H1 (cell line): Measurements from ENCODE around the gene ANXA4. TPM values are rescaled to one million over a fixed set of nuclear protein-coding genes. Genes with fewer than 3 reads are reported as not detected.

Experiments
- CTCF ChIA-PET: fragments of 300-600 bp; sonication (Branson Sonifier 250); formaldehyde crosslinking; loops from one replicate; lab custom pipeline; 2021; ENCODE audit not compliant: partially characterized antibody; lab: Charles Lee
- POLR2A ChIA-PET: fragments of 300-600 bp; sonication (Branson Sonifier 250); formaldehyde crosslinking; loops from one replicate; lab custom pipeline; 2021; ENCODE audit warnings: inconsistent platforms; ENCODE audit not compliant: partially characterized antibody; lab: Charles Lee
- DNase-seq, 2 experiments: peaks; one replicate each; pipeline versions ENCODE4 v3.0.0 to v3.0.0-alpha.2; 2010 to 2022; ENCODE audit warnings: low spot score in 2 of 2, low read depth in 1 of 2, mixed read lengths in 1 of 2
- FAIRE-seq: peaks from 2 replicates; lab custom pipeline; 2011; peaks lifted over from hg19 to GRCh38; lab: Jason Lieb, UNC
- H2AFZ ChIP-seq: 2 replicates; pipeline ENCODE4 v1.8.1; 2012; ENCODE audit warnings: low read length, inconsistent platforms
- H2AK5ac ChIP-seq: 2 replicates; pipeline ENCODE4 v1.6.1; 2013; ENCODE audit warnings: low read depth, low read length
- H2BK120ac ChIP-seq: replicated peaks from 2 replicates; pipeline ENCODE3; 2013; ENCODE audit warnings: low read depth, low read length, inconsistent platforms
- H2BK12ac ChIP-seq: 2 replicates; pipeline ENCODE4 v1.6.1; 2013; ENCODE audit warnings: low read depth, low read length
- H2BK15ac ChIP-seq: 2 replicates; pipeline ENCODE4 v1.6.1; 2013; ENCODE audit warnings: low read length
- H2BK20ac ChIP-seq: 2 replicates; pipeline ENCODE4 v1.6.1; 2013; ENCODE audit warnings: low read length
- H2BK5ac ChIP-seq: 2 replicates; pipeline ENCODE4 v1.6.1; 2013; ENCODE audit warnings: low read depth, low read length
- H3K14ac ChIP-seq: 2 replicates; pipeline ENCODE4 v1.6.1; 2013; ENCODE audit warnings: inconsistent platforms; ENCODE audit not compliant: insufficient read length
- H3K18ac ChIP-seq: 2 replicates; pipeline ENCODE4 v1.6.1; 2013; ENCODE audit warnings: low read length; ENCODE audit errors: extremely low read depth
- H3K23ac ChIP-seq: 2 replicates; pipeline ENCODE4 v1.6.1; 2013; ENCODE audit warnings: inconsistent platforms; ENCODE audit not compliant: insufficient read length
- H3K23me2 ChIP-seq: 2 replicates; pipeline ENCODE4 v1.6.1; 2013; ENCODE audit warnings: low read depth, low read length
- H3K27ac ChIP-seq: 2 replicates; pipeline ENCODE4 v1.6.1; 2011; ENCODE audit warnings: low read depth, low read length, inconsistent platforms
- H3K27me3 ChIP-seq, 4 experiments: replicated peaks in 1 of 4; 1 replicate in 1 of 4; 2 replicates in 3 of 4; pipeline versions ENCODE4 v1.6.1 to v1.8.1; 2011 to 2013; ENCODE audit warnings: low read length in 3 of 4, mild to moderate bottlenecking in 3 of 4, inconsistent platforms in 2 of 4, mixed read lengths in 2 of 4, moderate library complexity in 1 of 4; ENCODE audit not compliant: control insufficient read depth in 3 of 4, insufficient read depth in 3 of 4; ENCODE audit errors: extremely low read depth in 1 of 4
- H3K36me3 ChIP-seq, 4 experiments: 2 replicates each; pipeline versions ENCODE4 v1.6.1 to v1.8.1; 2011 to 2013; ENCODE audit warnings: mild to moderate bottlenecking in 4 of 4, low read length in 3 of 4, moderate library complexity in 2 of 4, control low read depth in 1 of 4, inconsistent platforms in 1 of 4; ENCODE audit not compliant: insufficient read depth in 4 of 4, control insufficient read depth in 2 of 4
- H3K4ac ChIP-seq: replicated peaks from 2 replicates; pipeline ENCODE3; 2013; ENCODE audit warnings: low read length, low read depth, mixed read lengths, inconsistent platforms; ENCODE audit not compliant: insufficient read length
- H3K4me1 ChIP-seq, 4 experiments: replicated peaks in 1 of 4; 1 replicate in 1 of 4; 2 replicates in 3 of 4; pipeline versions ENCODE4 v1.6.1 to v1.8.1; 2011 to 2013; ENCODE audit warnings: low read length in 3 of 4, inconsistent platforms in 2 of 4, mixed read lengths in 1 of 4; ENCODE audit not compliant: insufficient read depth in 4 of 4, control insufficient read depth in 3 of 4
- H3K4me2 ChIP-seq, 2 experiments: 2 replicates each; pipeline versions ENCODE4 v1.6.1 to v1.8.1; 2011 to 2013; ENCODE audit warnings: low read depth in 2 of 2, low read length in 2 of 2, control low read depth in 1 of 2, inconsistent platforms in 1 of 2, mild to moderate bottlenecking in 1 of 2; ENCODE audit not compliant: insufficient read depth in 1 of 2
- H3K4me3 ChIP-seq, 4 experiments: fragments of 200-600, 300-600 bp in 1 of 4; sonication (generic), shearing (Covaris generic), sonication (Bioruptor Twin) in 1 of 4; 2 replicates each; pipeline versions ENCODE4 v1.5.1 to v1.8.1; 2011 to 2016; ENCODE audit warnings: low read length in 4 of 4, low read depth in 3 of 4, control low read depth in 2 of 4, inconsistent platforms in 2 of 4, mild to moderate bottlenecking in 2 of 4, mixed read lengths in 1 of 4, moderate library complexity in 1 of 4; ENCODE audit not compliant: insufficient read depth in 2 of 4; ENCODE audit errors: extremely low read depth in 1 of 4
- H3K56ac ChIP-seq: replicated peaks from 2 replicates; pipeline ENCODE3; 2013; ENCODE audit warnings: low read depth, mild to moderate bottlenecking, mixed read lengths, low read length, inconsistent platforms; ENCODE audit not compliant: insufficient read length
- H3K79me1 ChIP-seq: 2 replicates; pipeline ENCODE4 v1.6.1; 2013; ENCODE audit warnings: low read depth, low read length, control low read depth
- H3K79me2 ChIP-seq, 2 experiments: 2 replicates each; pipeline versions ENCODE4 v1.6.1 to v1.8.1; 2012 to 2013; ENCODE audit warnings: low read length in 2 of 2, mild to moderate bottlenecking in 2 of 2, inconsistent platforms in 1 of 2; ENCODE audit not compliant: insufficient read depth in 2 of 2, control insufficient read depth in 1 of 2
- H3K9ac ChIP-seq, 4 experiments: replicated peaks in 1 of 4; 1 replicate in 1 of 4; 2 replicates in 3 of 4; pipeline versions ENCODE4 v1.6.1 to v1.8.1; 2011 to 2013; ENCODE audit warnings: low read depth in 3 of 4, low read length in 3 of 4, control low read depth in 2 of 4, mild to moderate bottlenecking in 2 of 4, moderate library complexity in 2 of 4, inconsistent platforms in 1 of 4; ENCODE audit errors: extremely low read depth in 1 of 4
- H3K9me3 ChIP-seq, 2 experiments: 2 replicates each; pipeline versions ENCODE4 v1.6.1 to v1.8.1; 2012 to 2013; ENCODE audit warnings: mild to moderate bottlenecking in 2 of 2, moderate library complexity in 2 of 2, control low read depth in 1 of 2, inconsistent platforms in 1 of 2, low read depth in 1 of 2, low read length in 1 of 2, mixed read lengths in 1 of 2; ENCODE audit not compliant: insufficient read depth in 2 of 2
- H4K20me1 ChIP-seq, 2 experiments: replicated peaks in 1 of 2; 2 replicates each; pipeline versions ENCODE3 to v1.8.1; 2011 to 2013; ENCODE audit warnings: inconsistent platforms in 2 of 2, low read length in 2 of 2, mild to moderate bottlenecking in 1 of 2; ENCODE audit not compliant: insufficient read depth in 2 of 2, control insufficient read depth in 1 of 2
- H4K5ac ChIP-seq: 2 replicates; pipeline ENCODE4 v1.6.1; 2013; ENCODE audit warnings: low read length, low read depth, mixed read lengths, inconsistent platforms; ENCODE audit not compliant: insufficient read length
- H4K8ac ChIP-seq: 2 replicates; pipeline ENCODE4 v1.8.0; 2013; ENCODE audit warnings: mild to moderate bottlenecking, moderate library complexity, low read length, inconsistent platforms; ENCODE audit not compliant: insufficient read depth; ENCODE audit errors: extremely low read depth
- H4K91ac ChIP-seq: replicated peaks from 2 replicates; pipeline ENCODE3; 2013; ENCODE audit warnings: low read length, mixed read lengths, inconsistent platforms; ENCODE audit not compliant: insufficient read length
- BACH1 ChIP-seq: IDR thresholded peaks from 2 replicates; pipeline ENCODE4 v1.6.1; 2012; ENCODE audit warnings: low read length, improper control_type of control experiment
- WGBS, 2 experiments: shearing (Covaris generic) in 1 of 2; methylation state at CpG; one replicate each; pipeline versions ENCODE4 v1.1.6 to v1.1.7; 2013 to 2015; ENCODE audit warnings: low lambda C conversion rate in 2 of 2, mixed read lengths in 2 of 2, inconsistent platforms in 1 of 2, low coverage in 1 of 2, missing lambda C conversion rate in 1 of 2; ENCODE audit not compliant: insufficient replicate concordance in 2 of 2, insufficient coverage in 1 of 2, insufficient read length in 1 of 2; ENCODE audit errors: extremely low coverage in 1 of 2, missing lambda C conversion rate in 1 of 2; 5-methylcytosine and 5-hydroxymethylcytosine counted together
- polyA plus RNA-seq, 7 experiments: library from polyadenylated mRNA; depleted of rRNA in 3 of 7; stranded (reverse) in 5 of 7; unstranded in 2 of 7; fragments of >200 nt in 5 of 7; fragments of 200-250 nt in 2 of 7; gene quantifications; 1 replicate in 5 of 7; 2 replicates in 1 of 7; 4 replicates in 1 of 7; pipeline versions ENCODE4 v1.2.1 to v1.2.3, GENCODE V29; 2011 to 2013; ENCODE audit warnings: missing spikeins in 2 of 7, mixed read lengths in 2 of 7
- total RNA-seq: library from RNA; stranded (reverse); fragmentation: NEBNext Ultra II Directional; extraction: Animal tissue kit (Norgen Biotek cat#: 25700); gene quantifications from 2 replicates; pipeline ENCODE4 v1.2.1, GENCODE V29; 2021

ANXA4 gene
- total and polyA plus RNA-seq, 2 of the 8 experiments (the other 6 are each of a cell fraction or from before 2014, with no cell fraction given) = 9.4 to 17.6 TPM

DNA sequence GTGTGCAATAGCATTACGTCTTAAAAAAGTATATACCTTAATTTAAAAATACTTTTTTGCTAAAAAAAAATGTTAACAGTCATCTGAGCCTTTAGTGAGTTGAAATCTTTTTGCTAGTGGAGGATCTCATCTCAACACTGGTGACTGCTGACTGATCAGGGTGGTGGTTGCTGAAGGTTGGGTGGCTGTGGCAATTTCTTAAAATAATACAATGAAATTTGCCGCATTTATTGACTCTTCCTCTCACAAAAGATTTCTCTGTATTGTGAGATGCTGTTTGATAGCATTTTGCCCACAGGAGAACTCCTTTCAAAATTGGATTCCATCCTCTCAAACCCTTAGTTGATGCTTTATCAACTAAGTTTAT, 46.1 kb upstream of the ANXA4 start:
- Histone ChIP-seq H2BK20ac (no peak overlapping the region), H2BK15ac (no peak overlapping the region), H3K9me3 (no peaks in the 10 kb centered on the region), H3K4me3 (no peak overlapping the region), H4K8ac (no peak overlapping the region), H3K56ac (no peak overlapping the region), H3K27me3 (no peaks in the 10 kb centered on the region), H3K4me1 (peaks cover 0 to 3% (median 0%) of the 10 kb centered on the region in 4 experiments; a peak in 1 of 7 replicates), H4K20me1 (no peaks in the 10 kb centered on the region), H3K9ac (no peak overlapping the region), H4K91ac (no peak overlapping the region), H2BK5ac (no peak overlapping the region), H3K18ac (no peak overlapping the region), H3K79me2 (no peaks in the 10 kb centered on the region), H2BK120ac (no peak overlapping the region), H3K23me2 (no peaks in the 10 kb centered on the region), H3K79me1 (no peaks in the 10 kb centered on the region), H3K4ac (no peak overlapping the region), H2BK12ac (no peak overlapping the region), H2AK5ac (no peak overlapping the region), H3K27ac (no peak overlapping the region), H4K5ac (no peak overlapping the region), H3K36me3 (no peaks in the 10 kb centered on the region), H3K14ac (no peak overlapping the region), H3K4me2 (no peak overlapping the region), H3K23ac (no peak overlapping the region), H2AFZ (no peak overlapping the region)
- ChIA-PET POLR2A (no interaction called here), CTCF (interaction anchor here (1.0 to 2.5 kb wide), 4 partner anchors 10 to 130 kb away, joined by 4 to 15 read pairs (median 6); no protein-coding TSS in a partner anchor)
- DNase-seq (no peak), FAIRE-seq (no peak)
- TF ChIP-seq BACH1 = no peak
- WGBS, 2 experiments = 92% methylated on average over 2 of the region's 2 CpGs; no CpG with 5 or more reads in 1 of the 2 experiments
